Spleen (tissue), 11 donors: ENCODE data around the gene TXNDC17. TPM values are rescaled to one million over a fixed set of nuclear protein-coding genes. Genes with fewer than 3 reads are reported as not detected.

ENCODE experiments used
- DNase-seq: peaks from one replicate; pipeline ENCODE4 v3.0.0-alpha.2; 2020
- H3K27ac ChIP-seq, 8 donors: fragments of 200-600 bp; sonication (generic) in 7 of 8; 1 replicate in 4 of 8; 2 replicates in 4 of 8; pipeline versions ENCODE4 v1.5.0 to v1.8.0; 2016 to 2021; ENCODE audit warnings: inconsistent platforms in 4 of 8, mild to moderate bottlenecking in 4 of 8, moderate library complexity in 1 of 8
- H3K27me3 ChIP-seq, 7 donors: fragments of 200-600 bp; sonication (generic) in 6 of 7; replicated peaks in 1 of 7; 1 replicate in 4 of 7; 2 replicates in 3 of 7; pipeline versions ENCODE4 v1.5.0 to v1.8.0; 2016 to 2021; ENCODE audit warnings: inconsistent platforms in 3 of 7, mild to moderate bottlenecking in 1 of 7
- H3K36me3 ChIP-seq, 6 donors: fragments of 200-600 bp; sonication (generic) in 5 of 6; 1 replicate in 4 of 6; 2 replicates in 2 of 6; pipeline versions ENCODE4 v1.5.0 to v1.8.0; 2016 to 2021; ENCODE audit warnings: inconsistent platforms in 2 of 6
- H3K4me1 ChIP-seq, 6 donors: fragments of 200-600 bp; sonication (generic) in 5 of 6; 1 replicate in 3 of 6; 2 replicates in 3 of 6; pipeline versions ENCODE4 v1.5.0 to v1.8.0; 2016 to 2021; ENCODE audit warnings: inconsistent platforms in 3 of 6
- H3K4me3 ChIP-seq, 8 donors: fragments of 200-600 bp; sonication (generic) in 7 of 8; 1 replicate in 4 of 8; 2 replicates in 4 of 8; pipeline versions ENCODE4 v1.5.0 to v1.8.0; 2016 to 2021; ENCODE audit warnings: inconsistent platforms in 4 of 8, mild to moderate bottlenecking in 4 of 8, moderate library complexity in 2 of 8
- H3K9me3 ChIP-seq, 8 donors: fragments of 200-600 bp; sonication (generic) in 7 of 8; 1 replicate in 4 of 8; 2 replicates in 4 of 8; pipeline versions ENCODE4 v1.5.0 to v1.8.0; 2016 to 2021; ENCODE audit warnings: inconsistent platforms in 4 of 8
- POLR2A ChIP-seq, 3 donors: fragments of 450-650 bp; IDR thresholded peaks; one replicate each; pipeline ENCODE4 v1.5.1; 2017; ENCODE audit warnings: antibody characterized with exemption in 3 of 3, mild to moderate bottlenecking in 1 of 3
- POLR2AphosphoS5 ChIP-seq, 3 donors: sonication (generic); formaldehyde crosslinking; IDR thresholded peaks; one replicate each; pipeline ENCODE4 v1.5.1; 2017; ENCODE audit warnings: antibody characterized with exemption in 3 of 3
- WGBS, 5 donors: extraction: QIAGEN DNeasy Blood & Tissue Kit in 3 of 5; methylation state at CpG; one replicate each; pipeline versions ENCODE4 v1.1.5 to v1.1.7; 2013 to 2018; 5-methylcytosine and 5-hydroxymethylcytosine counted together
- intact Hi-C: fragments of 100-400 bp; cut with DNase I; formaldehyde crosslinking; loops from one replicate; pipeline ENCODE4 v1.15.0; 2023; ENCODE audit warnings: low total_unique reads
- polyA plus RNA-seq, 3 donors: library from polyadenylated mRNA; stranded (reverse); fragments of 200-250 nt; gene quantifications; one replicate each; pipeline ENCODE4 v1.2.1, GENCODE V29; 2013
- total RNA-seq, 7 donors: library from RNA; depleted of rRNA in 3 of 7; stranded (reverse); fragments of >200 nt in 3 of 7; fragmentation: NEBNext Ultra II Directional in 4 of 7; extraction: Animal tissue kit (Norgen Biotek cat#: 25700) in 4 of 7; gene quantifications; one replicate each; pipeline versions ENCODE4 v1.1.0 to v1.2.1, GENCODE V29; 2016 to 2021
- TF ChIP-seq, protein P1 (sequence below), 11 experiments: fragments of 200-600 bp in 7 of 11; fragments of 450-650 bp in 4 of 11; sonication (generic) in 4 of 11; IDR thresholded peaks in 8 of 11; conservative IDR thresholded peaks in 3 of 11; 1 replicate in 7 of 11; 2 replicates in 4 of 11; pipeline versions ENCODE4 v1.4.0 to v1.8.0; 2016 to 2021; ENCODE audit warnings: antibody characterized with exemption in 11 of 11, inconsistent platforms in 4 of 11, mild to moderate bottlenecking in 1 of 11
- donor health status: healthy with polysubstance abuse.
- donor health status: DM: no; HTN: no; CAD: no; lungs with moderate emphysema.
- donor health status: DM: no; HTN: no; CAD: no.
- donor health status: Bipolar disorder and iron deficiency.
- donor health status: healthy.
- donor health status: DM: no; HTN: no; CAD: no.
- donor health status: DM: yes; HTN: yes; CAD: no.

Gene TXNDC17
- total and polyA plus RNA-seq, 10 donors, result 38.8 to 215 (median 84.7) TPM

DNA sequence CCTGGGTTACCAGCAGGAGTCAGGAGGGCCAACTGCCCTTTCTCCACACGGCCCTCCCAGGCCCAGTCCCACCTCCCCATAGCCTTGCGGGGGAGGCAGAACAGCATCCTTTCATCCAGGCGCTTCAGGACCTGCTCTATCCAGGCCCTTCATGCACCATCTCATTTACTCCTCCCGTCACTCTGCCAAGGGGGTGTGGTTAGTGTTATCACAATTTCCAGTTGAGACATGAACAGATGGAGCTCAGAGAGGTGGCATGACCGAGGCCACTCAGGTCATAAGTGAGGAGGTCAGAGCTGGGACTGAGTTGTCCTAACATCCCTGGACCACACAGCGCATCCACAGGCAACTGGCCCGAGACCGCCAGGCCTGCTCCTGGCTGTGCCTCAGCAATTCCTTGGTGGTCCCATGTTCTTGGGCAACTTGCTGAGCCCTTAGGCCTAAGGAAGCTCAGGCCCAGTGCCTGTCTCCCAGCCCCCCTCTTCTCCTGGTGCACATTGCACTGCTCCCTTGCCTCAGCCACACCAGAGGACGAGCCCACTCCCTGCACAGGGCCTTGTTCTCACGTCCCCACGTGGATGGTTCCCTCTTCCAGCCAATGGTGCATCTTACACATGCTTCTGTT lies 34.5 kb downstream of the TXNDC17 start:
- WGBS, 5 donors, result 76 to 90% (median 77%) methylated on average over 7 to 11 of the region's 11 CpGs
- no peak overlapping the region for H3K4me3 ChIP-seq
- no peak overlapping the region for H3K27ac ChIP-seq
- intact Hi-C loops, result no loop called here
- peaks cover 0 to 8% (median 0%) of the 10 kb centered on the region in 6 donors for H3K4me1 ChIP-seq
- TF ChIP-seq, protein P1, sequence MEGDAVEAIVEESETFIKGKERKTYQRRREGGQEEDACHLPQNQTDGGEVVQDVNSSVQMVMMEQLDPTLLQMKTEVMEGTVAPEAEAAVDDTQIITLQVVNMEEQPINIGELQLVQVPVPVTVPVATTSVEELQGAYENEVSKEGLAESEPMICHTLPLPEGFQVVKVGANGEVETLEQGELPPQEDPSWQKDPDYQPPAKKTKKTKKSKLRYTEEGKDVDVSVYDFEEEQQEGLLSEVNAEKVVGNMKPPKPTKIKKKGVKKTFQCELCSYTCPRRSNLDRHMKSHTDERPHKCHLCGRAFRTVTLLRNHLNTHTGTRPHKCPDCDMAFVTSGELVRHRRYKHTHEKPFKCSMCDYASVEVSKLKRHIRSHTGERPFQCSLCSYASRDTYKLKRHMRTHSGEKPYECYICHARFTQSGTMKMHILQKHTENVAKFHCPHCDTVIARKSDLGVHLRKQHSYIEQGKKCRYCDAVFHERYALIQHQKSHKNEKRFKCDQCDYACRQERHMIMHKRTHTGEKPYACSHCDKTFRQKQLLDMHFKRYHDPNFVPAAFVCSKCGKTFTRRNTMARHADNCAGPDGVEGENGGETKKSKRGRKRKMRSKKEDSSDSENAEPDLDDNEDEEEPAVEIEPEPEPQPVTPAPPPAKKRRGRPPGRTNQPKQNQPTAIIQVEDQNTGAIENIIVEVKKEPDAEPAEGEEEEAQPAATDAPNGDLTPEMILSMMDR (IDR thresholded peaks at IDR 0.05 in 8 of 11, conservative IDR thresholded peaks at IDR 0.05 in 3 of 11), result no peak
- TF ChIP-seq POLR2A (IDR thresholded peaks at IDR 0.05) (no peak), POLR2AphosphoS5 (IDR thresholded peaks at IDR 0.05) (no peak)
- peaks cover 0 to 39% (median 16%) of the 10 kb centered on the region in 7 donors for H3K27me3 ChIP-seq
- DNase-seq, result no peak
- H3K36me3 ChIP-seq, result no peaks in the 10 kb centered on the region
- H3K9me3 ChIP-seq, result no peaks in the 10 kb centered on the region

DNA sequence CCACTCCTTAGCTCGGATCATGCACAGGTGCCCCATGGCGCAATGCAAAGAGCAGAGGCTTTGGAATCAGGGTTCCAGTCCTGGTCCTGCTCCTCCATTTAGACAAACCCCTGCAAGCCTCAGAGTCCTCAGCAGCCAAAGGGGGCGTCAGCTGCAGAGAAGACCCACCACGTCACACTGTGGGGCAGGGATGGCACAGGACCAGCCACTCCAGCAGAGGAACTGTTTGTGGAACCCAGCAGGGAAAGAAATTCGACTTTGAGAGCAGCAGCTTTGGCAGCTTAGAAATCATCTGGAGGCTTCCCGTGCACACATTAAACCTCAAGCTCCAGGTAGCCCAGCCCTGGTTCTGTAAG lies 35.9 kb downstream of the TXNDC17 start:
- no peak overlapping the region for H3K4me3 ChIP-seq
- peaks cover 0 to 52% (median 16%) of the 10 kb centered on the region in 7 donors for H3K27me3 ChIP-seq
- H3K27ac ChIP-seq, result no peak overlapping the region
- H3K9me3 ChIP-seq, result no peaks in the 10 kb centered on the region
- intact Hi-C loops, result no loop called here
- peaks cover 0 to 8% (median 0%) of the 10 kb centered on the region in 6 donors for H3K4me1 ChIP-seq
- TF ChIP-seq POLR2AphosphoS5 (IDR thresholded peaks at IDR 0.05), result no peak
- no peaks in the 10 kb centered on the region for H3K36me3 ChIP-seq
- DNase-seq, result no peak
- WGBS, 5 donors, result 64 to 80% (median 75%) methylated on average over 4 to 6 of the region's 6 CpGs

DNA sequence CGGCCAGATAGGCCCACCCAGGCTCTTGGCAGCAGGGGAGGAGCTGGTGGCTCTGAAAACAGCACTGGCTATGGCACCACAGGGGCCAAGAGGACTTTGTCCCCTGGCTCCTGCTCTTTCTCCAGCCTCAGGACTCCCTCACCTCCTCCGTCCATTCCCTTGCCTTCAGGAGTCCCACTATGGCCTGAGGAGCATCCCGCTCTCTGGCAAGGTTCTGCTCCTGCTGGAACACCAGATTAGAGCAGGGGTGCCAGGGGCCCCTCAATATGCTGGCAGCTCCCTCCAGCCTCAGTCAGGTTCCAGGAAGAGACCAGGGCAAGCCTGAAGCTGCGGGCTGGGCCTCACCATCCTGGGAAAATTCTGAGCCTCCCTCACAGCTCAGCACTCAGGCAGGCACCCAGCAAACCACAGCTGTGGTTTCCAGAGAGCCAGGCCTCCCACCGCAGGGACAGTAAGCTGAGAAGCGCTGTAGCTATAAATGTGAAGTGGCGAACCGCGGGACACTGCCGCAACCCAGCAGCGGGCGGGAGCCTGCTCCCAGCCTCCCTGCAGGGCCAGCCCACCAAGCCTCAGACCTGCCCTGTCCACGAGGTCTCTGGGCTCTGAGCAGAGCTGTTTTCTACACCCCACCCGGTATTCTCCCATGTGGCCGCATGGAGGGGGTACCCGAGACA lies 36.4 kb downstream of the TXNDC17 start:
- 30 to 67% (median 37%) methylated on average over 6 to 16 of the region's 16 CpGs for WGBS, 5 donors
- DNase-seq, result no peak

GRCh38 chr17:6677946-6678345 lies 37.1 kb downstream of the TXNDC17 start:
- TF ChIP-seq POLR2AphosphoS5 (IDR thresholded peaks at IDR 0.05) (no peak), POLR2A (IDR thresholded peaks at IDR 0.05) (no peak)
- TF ChIP-seq, protein P1 (IDR thresholded peaks at IDR 0.05 in 8 of 11, conservative IDR thresholded peaks at IDR 0.05 in 3 of 11), result no peak
- no peak overlapping the region for H3K4me3 ChIP-seq
- no peak overlapping the region for H3K27ac ChIP-seq
- DNase-seq, result peak; percentile 54
- intact Hi-C loops, result no loop called here
- 69 to 85% (median 75%) methylated on average over 6 to 7 of the region's 7 CpGs for WGBS, 5 donors
- H3K36me3 ChIP-seq, result no peaks in the 10 kb centered on the region
- no peaks in the 10 kb centered on the region for H3K9me3 ChIP-seq
- H3K27me3 ChIP-seq, result peaks cover 0 to 64% (median 16%) of the 10 kb centered on the region in 7 donors
- peaks cover 0 to 8% (median 0%) of the 10 kb centered on the region in 6 donors for H3K4me1 ChIP-seq

More for the DNA sequence above, 36.4 kb downstream of the TXNDC17 start:
- TF ChIP-seq, protein P1 (IDR thresholded peaks at IDR 0.05 in 8 of 11, conservative IDR thresholded peaks at IDR 0.05 in 3 of 11), result no peak
- TF ChIP-seq POLR2A (IDR thresholded peaks at IDR 0.05), result no peak
- TF ChIP-seq POLR2AphosphoS5 (IDR thresholded peaks at IDR 0.05), result no peak
- Histone ChIP-seq H3K4me3 (no peak overlapping the region), H3K27me3 (peaks cover 0 to 57% (median 16%) of the 10 kb centered on the region in 7 donors), H3K4me1 (peaks cover 0 to 8% (median 0%) of the 10 kb centered on the region in 6 donors), H3K36me3 (no peaks in the 10 kb centered on the region), H3K9me3 (no peaks in the 10 kb centered on the region), H3K27ac (no peak overlapping the region)
- intact Hi-C loops, result no loop called here
